Embryonic facial prominence (tissue), 1 donor: Measurements from ENCODE around the gene IST1.
A peak's percentile ranks its signal among the peaks of the same experiment; 100 is the strongest.
"Not testable (repeated sequence)": the region's sequence is repeated elsewhere in the genome, so short reads cannot be mapped to it uniquely, and the experiment has no call there.

Experiments
- DNase-seq: peaks from one replicate; pipeline ENCODE4 v3.0.0-alpha.2; 2016; ENCODE audit errors: extremely low spot score

The IST1 gene

GRCh38 chr16:71894921-71895678, at the start of gene IST1:
Gene IST1 (plus strand): TSS chr16:71895531. CDS start chr16:71915641, 20,110 bp downstream.
- DNase-seq: peak; percentile 94

- peak; percentile 80 for DNase-seq
Observed at GRCh38 chr16:71845639-71846430, 49.5 kb upstream of the IST1 start, which contains the start of gene ATXN1L. Gene ATXN1L (plus strand): TSS chr16:71845976. CDS start chr16:71849741, 3,765 bp downstream.

DNA sequence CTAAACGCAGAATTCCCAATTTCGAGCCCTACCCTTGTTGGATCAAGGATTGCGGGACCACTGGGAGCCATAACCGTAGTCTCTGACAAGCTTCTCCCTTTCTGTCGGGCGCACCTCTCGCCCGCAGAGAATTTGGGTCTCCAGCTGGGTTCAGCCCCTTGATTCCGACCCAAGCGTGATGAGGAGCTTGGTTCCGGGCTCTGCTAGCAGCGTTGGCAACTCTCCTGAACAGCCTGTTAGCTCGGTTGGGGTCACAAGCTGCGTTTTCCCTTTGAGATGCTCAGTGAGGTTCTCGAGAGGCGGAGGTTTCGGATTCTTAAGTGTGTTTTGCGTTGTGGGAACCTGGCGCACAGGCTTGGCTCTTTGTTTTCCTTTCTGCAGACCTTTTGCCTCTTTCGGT, 48.9 kb upstream of the IST1 start:
- no peak for DNase-seq

DNA sequence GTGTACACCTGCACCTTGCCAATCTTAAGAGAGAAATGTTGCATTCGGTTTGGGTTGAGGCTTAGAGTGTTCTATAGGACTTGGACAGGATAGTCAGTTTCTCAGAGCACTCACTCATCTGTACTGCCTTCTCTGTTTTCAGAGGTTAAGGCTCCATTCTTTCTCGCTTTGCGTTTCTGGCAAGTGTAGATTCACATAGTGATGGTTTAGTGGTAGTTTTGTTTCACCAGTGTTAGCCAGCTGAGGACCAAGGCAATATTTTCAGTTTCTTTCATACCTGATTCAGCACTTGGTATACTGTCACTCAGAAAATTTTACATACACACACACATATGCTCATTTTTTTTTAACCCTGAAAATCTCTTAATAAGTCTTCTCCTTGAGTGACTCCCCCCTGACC, 48.2 kb upstream of the IST1 start:
- no peak for DNase-seq

DNA sequence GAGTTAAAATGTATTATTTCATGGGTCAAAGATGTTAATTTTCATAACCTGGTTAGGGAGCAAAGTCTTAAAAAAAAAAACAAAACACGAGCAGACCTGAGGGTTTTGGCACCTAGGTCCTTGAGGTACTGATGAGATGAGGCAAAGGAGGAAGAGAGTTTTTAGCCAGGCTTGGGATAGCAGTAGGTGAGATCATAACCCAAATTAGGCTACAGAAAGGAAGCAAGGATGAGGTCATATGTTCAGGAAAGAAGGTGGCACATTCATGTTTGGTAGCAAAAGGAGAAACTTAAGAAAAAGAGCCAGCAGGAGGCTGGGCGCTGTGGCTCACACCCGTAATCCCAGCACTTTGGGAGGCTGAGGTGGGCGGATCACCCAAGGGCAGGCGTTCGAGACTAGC, 46.7 kb upstream of the IST1 start:
- no peak for DNase-seq

DNA sequence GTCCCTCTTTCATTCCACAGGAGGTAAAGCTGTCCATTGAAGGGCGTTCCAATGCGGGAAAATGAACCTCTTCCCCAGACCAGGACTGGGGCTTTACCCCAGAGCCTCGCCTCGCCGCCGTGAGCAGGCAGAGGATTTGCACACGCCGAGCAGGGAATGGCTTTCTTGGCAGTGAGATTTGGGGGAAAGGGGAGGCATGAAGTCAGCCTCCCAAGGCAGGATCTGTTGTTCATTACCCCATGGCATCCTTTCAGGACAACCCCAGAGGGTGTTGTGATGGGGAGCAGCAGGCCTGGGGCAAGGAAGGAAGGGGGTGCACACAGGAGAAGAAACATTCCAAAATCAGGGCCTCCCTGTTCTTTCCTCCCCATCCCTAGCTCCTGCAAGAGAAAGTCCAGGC, 43.6 kb upstream of the IST1 start:
- no peak for DNase-seq

DNA sequence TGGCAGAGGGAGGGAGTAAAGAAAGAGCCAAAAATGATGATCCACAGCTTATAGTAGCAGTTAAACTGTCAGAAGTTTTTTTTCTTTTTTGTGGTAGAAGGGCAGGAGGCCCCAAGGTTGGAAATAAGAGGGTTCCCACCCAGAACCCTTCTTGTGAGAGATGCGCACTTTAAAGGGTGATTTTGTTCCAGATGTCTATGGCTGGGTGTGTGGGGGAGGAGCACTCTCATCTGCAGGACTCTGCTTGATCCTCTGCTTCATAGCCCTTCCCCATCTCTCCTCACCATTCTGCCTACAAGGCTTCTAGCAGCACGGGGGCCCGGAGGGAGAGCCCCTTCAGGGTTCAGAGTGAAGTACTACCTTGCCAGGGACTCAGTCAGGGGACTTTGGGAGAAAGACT, 43.2 kb upstream of the IST1 start:
- DNase-seq: no peak

GRCh38 chr16:71852561-71852960, 42.8 kb upstream of the IST1 start:
- no peak for DNase-seq

- DNase-seq: no peak
Observed at GRCh38 chr16:71853413-71853812, 41.9 kb upstream of the IST1 start.

DNA sequence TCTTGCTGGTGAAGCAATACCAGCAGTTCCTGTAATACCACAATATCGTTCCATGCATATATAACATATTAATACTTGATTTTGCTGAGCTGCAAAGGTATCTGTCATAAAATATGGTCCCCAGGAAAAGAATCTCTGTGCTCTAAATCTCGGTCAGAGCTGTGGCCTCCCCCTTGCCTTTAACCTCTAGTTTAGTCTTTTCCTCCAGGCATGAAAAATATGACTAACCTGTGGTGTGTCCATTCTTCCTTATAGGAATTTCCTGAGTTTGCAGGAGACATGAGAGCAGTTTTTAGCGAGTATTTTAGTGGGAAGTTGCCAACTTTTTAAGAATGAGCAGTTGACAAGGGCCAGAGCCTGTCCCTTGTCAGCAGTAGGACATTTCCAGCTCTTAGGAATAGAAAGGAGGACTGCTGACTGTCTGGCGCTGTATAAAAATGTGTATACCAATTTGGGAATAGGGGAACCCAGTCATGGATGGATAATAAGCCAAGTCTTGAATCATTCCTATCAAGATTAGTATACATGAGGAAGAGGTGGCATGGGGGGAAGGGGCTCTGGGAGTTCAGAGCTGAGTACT, 40.9 kb upstream of the IST1 start:
- DNase-seq: no peak

DNA sequence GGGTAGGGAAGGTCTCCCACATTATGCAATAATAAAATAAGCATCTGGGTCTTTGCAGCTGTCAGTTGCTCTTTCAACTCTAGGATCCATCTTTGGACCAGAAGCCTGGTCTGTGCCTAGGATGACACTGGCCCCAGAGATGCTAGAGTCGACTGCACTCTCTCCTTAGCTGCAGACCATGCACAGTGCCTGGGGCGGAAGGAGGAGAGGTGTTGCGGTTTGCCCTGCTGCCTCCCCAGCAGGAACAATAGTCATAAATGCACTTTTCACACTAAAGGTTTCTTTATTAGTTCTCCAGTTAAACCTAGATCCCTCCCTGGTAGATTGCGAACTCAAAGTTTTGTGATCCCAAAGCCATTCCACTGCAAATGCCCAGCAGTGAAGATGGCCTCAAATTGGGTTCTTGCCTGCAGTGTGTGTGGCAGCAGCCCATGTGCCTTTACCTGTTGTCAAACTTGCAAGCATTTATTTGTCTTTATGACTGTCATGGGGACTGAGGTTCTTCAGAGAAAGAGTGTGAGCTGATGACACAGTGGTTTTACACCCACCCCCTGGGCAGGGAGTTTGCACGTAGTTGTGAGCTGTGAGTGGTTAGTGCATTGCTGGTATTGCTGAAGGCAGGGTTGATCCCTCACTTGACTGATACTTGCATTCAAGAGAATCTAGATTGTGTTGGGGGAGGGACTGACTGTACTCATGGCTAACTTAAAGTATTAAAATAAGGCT, 39.2 kb upstream of the IST1 start:
- no peak for DNase-seq

GRCh38 chr16:71859762-71860521, 35.4 kb upstream of the IST1 start:
- no peak for DNase-seq

DNA sequence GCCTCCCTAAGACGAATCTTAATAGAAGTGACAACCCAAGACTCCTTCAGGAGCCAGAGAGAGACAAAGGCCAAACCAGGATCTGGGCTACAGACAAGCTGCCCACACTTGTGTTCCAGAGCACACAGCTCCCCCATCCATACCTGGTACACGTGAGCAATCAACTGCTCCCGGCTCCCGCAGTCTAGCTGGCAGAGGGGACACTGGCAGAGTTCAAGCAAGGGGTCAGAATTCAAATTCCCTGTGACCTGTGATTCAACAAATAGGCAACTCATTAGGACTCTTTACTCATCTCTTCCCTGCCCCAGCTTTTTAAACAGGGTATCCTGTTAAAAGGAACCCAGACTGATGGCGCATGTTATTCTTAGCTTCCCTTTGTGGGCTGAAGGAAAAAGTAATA, 31.3 kb upstream of the IST1 start:
- no peak for DNase-seq

- no peak for DNase-seq
Observed at GRCh38 chr16:71865173-71865863, 30.0 kb upstream of the IST1 start.

DNA sequence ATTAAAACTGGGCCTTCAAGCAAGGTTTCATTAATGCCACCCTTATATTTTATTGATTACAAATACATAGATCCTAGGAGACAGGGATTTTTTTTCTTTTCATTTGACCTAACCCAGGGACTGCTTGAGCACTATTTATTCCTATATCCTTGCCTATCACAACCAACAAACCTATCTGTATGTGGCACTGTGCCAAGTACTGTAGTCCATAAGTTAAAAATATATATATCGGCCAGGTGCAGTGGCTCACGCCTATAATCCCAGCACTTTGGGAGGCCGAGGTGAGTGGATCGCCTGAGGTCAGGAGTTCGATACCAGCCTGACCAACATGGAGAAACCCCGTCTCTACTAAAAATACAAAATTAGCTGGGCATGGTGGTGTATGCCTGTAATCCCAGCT, 28.2 kb upstream of the IST1 start:
- not testable (repeated sequence) for DNase-seq

- no peak for DNase-seq
Observed at GRCh38 chr16:71867939-71868338, 27.4 kb upstream of the IST1 start.

- DNase-seq: no peak
Observed at GRCh38 chr16:71869089-71869488, 26.2 kb upstream of the IST1 start.

- DNase-seq: no peak
Observed at GRCh38 chr16:71870818-71871217, 24.5 kb upstream of the IST1 start.

DNA sequence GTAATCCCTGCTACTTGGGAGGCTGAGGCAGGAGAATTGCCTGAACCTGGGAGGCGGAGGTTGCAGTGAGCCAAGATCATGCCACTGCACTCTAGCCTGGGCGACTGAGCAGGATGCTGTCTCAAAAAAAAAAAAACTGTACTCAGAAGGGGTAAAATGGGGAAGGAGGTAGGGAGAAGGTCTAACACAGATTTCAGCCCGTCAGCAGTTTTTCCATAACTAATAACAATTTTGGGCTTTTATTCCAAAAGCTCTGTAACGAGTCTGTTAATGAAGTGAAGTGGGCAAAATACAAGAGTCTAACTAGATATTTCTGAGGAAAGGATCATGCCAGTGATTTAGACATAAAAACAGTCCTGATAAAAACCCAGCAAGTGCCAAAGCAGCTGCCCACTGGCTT, 22.1 kb upstream of the IST1 start:
- no peak for DNase-seq

DNA sequence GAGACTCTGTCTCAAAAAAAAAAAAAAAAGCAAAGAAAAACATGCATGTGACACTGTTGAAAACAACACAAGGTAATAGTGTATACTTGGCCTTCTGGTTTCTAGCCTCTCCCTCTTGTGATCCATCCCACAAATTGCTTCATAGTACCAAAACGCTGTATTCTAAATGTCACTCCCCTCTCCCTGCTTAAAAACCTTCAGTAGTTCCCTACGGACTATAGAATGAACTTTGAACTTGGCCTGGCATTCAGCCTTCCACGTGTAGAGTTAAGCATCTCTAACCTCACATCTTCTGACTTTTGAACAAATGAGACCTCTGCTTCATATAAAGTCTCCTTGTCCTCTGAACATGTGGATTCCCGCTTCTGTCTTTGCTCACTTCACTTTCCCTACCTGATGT, 16.4 kb upstream of the IST1 start:
- DNase-seq: no peak

DNA sequence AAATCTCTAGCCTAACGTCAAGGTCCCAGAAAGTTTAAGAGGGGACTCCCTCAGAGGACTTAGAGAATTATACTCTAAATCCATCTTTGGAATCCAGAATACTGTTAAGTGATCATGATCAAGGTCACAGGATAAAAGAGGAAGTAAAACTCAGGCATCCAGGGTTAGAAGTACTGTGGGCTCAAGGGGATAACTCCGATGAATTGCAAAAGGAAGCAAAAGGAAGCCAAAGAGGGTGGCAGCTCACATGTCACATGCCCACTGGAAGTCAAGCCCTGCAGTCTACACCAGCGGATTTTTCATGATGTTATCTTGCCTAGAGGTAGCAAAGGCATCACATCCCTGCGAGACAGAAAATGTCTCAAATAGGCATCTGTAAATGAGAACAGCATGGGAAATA, 15.2 kb upstream of the IST1 start:
- no peak for DNase-seq
